Measurements from ENCODE around the gene ADAMTS10. TPM values are rescaled to one million over a fixed set of nuclear protein-coding genes. Genes with fewer than 3 reads are reported as not detected.

The ADAMTS10 gene
- total RNA-seq, 1 donor from 2014 or later: 0.80 TPM

Other genes with a start within 250 kb of the ADAMTS10 start
- gene ANGPTL4, start 246.6 kb downstream of the ADAMTS10 start, total RNA-seq: 7.1 and 7.4 TPM in 2 replicates
- gene RAB11B, start 220.4 kb downstream of the ADAMTS10 start, total RNA-seq: 85.9 and 86.1 TPM in 2 replicates
- gene MARCHF2, start 197.4 kb downstream of the ADAMTS10 start, total RNA-seq: 10.2 and 13.0 TPM in 2 replicates
- gene HNRNPM, start 165.7 kb downstream of the ADAMTS10 start, total RNA-seq: 336 and 347 TPM in 2 replicates
- 0.43 and 0.83 TPM in 2 replicates for gene PRAM1, start 108.1 kb downstream of the ADAMTS10 start, total RNA-seq
- gene ZNF414, start 96.5 kb downstream of the ADAMTS10 start, total RNA-seq: 22.5 and 23.6 TPM in 2 replicates
- gene MYO1F, start 33.3 kb downstream of the ADAMTS10 start, total RNA-seq: 43.9 and 47.4 TPM in 2 replicates
- gene NFILZ, start 19.9 kb upstream of the ADAMTS10 start, total RNA-seq: not detected in 2 replicates
- not detected in 2 replicates for gene ACTL9, start 88.1 kb upstream of the ADAMTS10 start, total RNA-seq
- gene OR2Z1, start 110.9 kb upstream of the ADAMTS10 start, total RNA-seq: not detected in 2 replicates
- 23.1 and 26.0 TPM in 2 replicates for gene ZNF558, start 221.6 kb upstream of the ADAMTS10 start, total RNA-seq
- gene MBD3L1, start 221.7 kb upstream of the ADAMTS10 start, total RNA-seq: not detected in 2 replicates

All from activated T-helper 2 cell treated with anti-CD3 and anti-CD28 coated beads, Interferon-gamma antibody, Interleukin-2, Interleukin-4, amounts not matched to agents 10 μg/mL and 5 μg/mL and 100 μg/mL, durations not matched to agents 14 hours and 24 hours and 36 hours (primary cell).